ENCODE results near the gene PIP4K2B.

The PIP4K2B gene

GRCh38 chr17:38809828-38810227 is 10.5 kb upstream of the PIP4K2B start:
- no peak for DNase-seq (ENCODE audit: low read depth)
- TF ChIP-seq, protein P1, sequence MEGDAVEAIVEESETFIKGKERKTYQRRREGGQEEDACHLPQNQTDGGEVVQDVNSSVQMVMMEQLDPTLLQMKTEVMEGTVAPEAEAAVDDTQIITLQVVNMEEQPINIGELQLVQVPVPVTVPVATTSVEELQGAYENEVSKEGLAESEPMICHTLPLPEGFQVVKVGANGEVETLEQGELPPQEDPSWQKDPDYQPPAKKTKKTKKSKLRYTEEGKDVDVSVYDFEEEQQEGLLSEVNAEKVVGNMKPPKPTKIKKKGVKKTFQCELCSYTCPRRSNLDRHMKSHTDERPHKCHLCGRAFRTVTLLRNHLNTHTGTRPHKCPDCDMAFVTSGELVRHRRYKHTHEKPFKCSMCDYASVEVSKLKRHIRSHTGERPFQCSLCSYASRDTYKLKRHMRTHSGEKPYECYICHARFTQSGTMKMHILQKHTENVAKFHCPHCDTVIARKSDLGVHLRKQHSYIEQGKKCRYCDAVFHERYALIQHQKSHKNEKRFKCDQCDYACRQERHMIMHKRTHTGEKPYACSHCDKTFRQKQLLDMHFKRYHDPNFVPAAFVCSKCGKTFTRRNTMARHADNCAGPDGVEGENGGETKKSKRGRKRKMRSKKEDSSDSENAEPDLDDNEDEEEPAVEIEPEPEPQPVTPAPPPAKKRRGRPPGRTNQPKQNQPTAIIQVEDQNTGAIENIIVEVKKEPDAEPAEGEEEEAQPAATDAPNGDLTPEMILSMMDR (IDR thresholded peaks at IDR 0.05; ENCODE audit: insufficient read depth, low read depth, low read length, missing control alignments): no peak
- no peak overlapping the region for H3K4me3 ChIP-seq (ENCODE audit: low read length)

- DNase-seq (ENCODE audit: low read depth): no peak
- H3K4me3 ChIP-seq (ENCODE audit: low read length): peak overlapping the region; percentile 61
- TF ChIP-seq, protein P1 (IDR thresholded peaks at IDR 0.05; ENCODE audit: insufficient read depth, low read depth, low read length, missing control alignments): no peak
Observed at GRCh38 chr17:38800237-38800760, 943 bp upstream of the PIP4K2B start.

- H3K4me3 ChIP-seq (ENCODE audit: low read length): peak overlapping the region; percentile 71
- DNase-seq (ENCODE audit: low read depth): peak; percentile 39
- TF ChIP-seq, protein P1 (IDR thresholded peaks at IDR 0.05; ENCODE audit: insufficient read depth, low read depth, low read length, missing control alignments): no peak
Observed at GRCh38 chr17:38798614-38799500, 499 bp downstream of the PIP4K2B start.

- TF ChIP-seq, protein P1 (IDR thresholded peaks at IDR 0.05; ENCODE audit: insufficient read depth, low read depth, low read length, missing control alignments): no peak
- peak; percentile 11 for DNase-seq (ENCODE audit: low read depth)
- peak overlapping the region; percentile 71 for H3K4me3 ChIP-seq (ENCODE audit: low read length)
Observed at GRCh38 chr17:38797828-38798227, 1.5 kb downstream of the PIP4K2B start.

- H3K4me3 ChIP-seq (ENCODE audit: low read length): no peak overlapping the region
- TF ChIP-seq, protein P1 (IDR thresholded peaks at IDR 0.05; ENCODE audit: insufficient read depth, low read depth, low read length, missing control alignments): no peak
- peak; percentile 75 for DNase-seq (ENCODE audit: low read depth)
Observed at GRCh38 chr17:38797158-38797490, 2.2 kb downstream of the PIP4K2B start.

DNA sequence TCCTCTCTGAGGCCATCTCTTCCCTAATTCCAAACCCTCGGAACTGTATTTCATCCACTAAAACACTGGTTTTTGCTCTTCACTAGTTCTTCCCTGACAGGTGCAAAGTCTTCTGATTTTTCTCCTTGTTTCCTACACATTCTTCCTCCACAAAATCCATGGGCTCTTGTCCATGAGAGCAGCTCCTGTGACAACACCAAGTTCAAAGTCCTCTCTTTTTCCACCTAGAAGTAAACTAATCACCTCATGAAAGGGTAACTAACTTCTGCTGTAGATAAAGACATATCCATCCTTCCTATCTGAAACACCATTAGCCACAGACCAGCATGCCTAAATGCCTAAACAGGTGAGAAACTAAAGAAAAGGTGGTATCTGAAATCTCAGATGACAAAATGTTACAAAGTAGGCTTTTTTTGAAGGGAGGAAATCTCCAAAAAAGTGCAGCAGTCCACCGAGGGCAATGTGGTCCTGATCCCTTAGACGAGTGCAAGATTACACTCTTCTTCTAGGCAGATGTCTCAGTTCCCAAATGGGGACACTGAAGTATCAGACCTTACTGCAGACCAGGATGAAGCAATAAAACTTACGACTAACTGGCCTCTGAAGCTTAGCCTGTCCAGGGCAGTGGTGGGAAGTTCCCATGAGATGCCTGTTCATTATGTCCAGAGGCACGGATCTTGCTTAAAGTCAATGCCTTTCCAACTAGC is 2.8 kb downstream of the PIP4K2B start:
- TF ChIP-seq, protein P1 (IDR thresholded peaks at IDR 0.05; ENCODE audit: insufficient read depth, low read depth, low read length, missing control alignments): no peak
- no peak overlapping the region for H3K4me3 ChIP-seq (ENCODE audit: low read length)
- DNase-seq (ENCODE audit: low read depth): no peak
